NCI-H2081 treated with DMSO at 0.1 percent for 48 hours (cell line): Measurements from ENCODE around the gene MTHFSD.

Source experiments
- DNase-seq: peaks from one replicate; lab custom pipeline; 2025; lab: John Stamatoyannopoulos, UW

MTHFSD gene

DNA sequence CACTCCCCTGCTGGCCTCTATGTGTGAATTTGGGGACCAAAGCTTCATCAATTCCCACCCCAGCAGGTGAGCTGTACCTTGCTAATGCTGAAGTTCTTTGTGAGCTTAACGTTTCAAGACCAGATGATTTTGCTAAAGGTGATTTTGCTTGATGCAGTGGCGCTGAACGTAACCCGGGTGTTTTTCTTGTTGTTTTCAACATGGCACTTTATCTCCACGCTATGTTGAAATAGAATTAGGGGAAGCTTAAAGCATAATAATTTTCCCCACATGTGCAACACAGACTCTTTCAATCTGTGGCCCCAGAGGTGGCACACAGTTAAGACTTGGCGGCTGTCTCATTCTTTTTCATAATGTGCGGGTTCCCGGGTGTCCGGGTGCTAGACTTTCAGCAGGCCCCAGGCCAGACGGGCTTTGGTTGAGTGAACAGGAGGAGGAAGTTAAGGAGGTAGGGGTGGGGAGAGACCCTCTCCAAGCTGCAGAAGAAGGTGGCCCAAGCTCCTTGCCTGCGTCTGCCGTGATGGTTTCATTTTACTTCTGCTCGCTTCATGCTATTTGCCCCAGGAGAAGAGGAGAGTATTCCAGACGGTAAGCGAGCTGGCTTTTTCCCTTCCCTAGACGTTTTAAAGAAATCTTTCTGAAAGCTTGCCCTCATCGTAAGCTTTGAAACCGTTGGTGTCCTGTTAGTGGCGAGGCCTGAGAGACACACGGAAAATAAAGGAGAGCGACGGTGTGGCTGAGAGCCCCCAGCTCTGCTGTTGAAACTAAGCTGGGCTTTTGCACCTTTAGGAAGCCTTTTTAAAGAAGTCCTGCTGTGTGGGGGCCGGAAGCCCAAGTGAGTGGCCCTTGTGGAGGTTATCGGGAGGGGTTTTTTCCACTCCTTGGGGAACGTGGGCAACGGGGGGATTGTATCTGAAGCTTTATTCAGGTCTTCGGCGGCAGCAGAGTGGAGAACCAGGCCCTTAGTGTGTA is 15.8 kb upstream of the MTHFSD start:
- no peak for DNase-seq

DNA sequence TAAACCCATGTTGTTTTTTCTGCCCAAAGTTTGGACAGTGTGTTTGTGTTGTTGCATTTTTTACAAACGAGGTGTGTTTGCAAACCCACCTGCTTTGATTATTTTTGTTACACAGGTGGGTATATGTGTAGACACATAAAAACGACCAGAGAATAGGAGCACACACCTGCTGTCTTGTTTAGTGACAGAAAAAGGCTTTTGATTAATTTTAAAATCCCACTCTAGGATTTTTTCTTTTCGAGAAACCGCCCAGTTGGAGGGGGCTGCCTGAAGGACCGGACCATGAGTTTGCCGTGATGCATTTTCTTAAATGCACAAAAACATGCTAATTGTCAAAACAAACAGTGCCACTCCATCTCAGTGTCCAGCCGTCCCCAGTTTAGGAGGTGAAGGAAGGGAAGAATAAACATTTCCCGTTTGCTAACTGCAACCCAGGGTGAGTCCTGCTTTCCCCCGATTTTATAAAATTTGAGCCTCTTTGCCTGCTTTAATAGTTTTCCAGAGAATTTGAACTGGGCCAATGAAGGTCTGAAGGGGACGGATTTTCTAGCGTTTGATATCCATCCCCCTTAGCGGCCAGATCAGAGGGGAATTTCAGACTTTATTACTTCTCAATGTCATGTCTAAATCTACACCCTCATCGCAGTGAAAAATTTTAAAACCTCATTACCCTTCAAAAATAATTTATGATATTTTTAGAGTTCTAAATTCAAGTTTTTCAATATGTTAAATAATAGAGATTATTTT is 14.8 kb upstream of the MTHFSD start:
- DNase-seq, result no peak

DNA sequence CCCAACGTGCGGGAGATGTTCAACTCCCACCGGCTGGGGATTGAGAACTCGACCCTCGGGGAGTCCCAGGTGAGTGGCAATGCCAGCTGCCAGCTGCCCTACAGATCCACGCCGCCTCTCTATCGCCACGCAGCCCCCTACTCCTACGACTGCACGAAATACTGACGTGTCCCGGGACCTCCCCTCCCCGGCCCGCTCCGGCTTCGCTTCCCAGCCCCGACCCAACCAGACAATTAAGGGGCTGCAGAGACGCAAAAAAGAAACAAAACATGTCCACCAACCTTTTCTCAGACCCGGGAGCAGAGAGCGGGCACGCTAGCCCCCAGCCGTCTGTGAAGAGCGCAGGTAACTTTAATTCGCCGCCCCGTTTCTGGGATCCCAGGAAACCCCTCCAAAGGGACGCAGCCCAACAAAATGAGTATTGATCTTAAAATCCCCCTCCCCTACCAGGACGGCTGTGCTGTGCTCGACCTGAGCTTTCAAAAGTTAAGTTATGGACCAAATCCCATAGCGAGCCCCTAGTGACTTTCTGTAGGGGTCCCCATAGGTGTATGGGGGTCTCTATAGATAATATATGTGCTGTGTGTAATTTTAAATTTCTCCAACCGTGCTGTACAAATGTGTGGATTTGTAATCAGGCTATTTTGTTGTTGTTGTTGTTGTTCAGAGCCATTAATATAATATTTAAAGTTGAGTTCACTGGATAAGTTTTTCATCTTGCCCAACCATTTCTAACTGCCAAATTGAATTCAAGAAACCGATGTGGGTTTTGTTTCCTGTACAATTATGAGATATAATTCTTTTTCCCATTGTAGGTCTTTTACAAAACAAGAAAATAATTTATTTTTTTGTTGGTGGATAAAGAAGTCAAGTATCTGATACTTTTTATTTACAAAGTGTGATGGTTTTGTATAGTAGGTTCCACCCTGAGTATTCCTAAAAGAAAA is 13.9 kb upstream of the MTHFSD start:
- DNase-seq, result no peak

DNA sequence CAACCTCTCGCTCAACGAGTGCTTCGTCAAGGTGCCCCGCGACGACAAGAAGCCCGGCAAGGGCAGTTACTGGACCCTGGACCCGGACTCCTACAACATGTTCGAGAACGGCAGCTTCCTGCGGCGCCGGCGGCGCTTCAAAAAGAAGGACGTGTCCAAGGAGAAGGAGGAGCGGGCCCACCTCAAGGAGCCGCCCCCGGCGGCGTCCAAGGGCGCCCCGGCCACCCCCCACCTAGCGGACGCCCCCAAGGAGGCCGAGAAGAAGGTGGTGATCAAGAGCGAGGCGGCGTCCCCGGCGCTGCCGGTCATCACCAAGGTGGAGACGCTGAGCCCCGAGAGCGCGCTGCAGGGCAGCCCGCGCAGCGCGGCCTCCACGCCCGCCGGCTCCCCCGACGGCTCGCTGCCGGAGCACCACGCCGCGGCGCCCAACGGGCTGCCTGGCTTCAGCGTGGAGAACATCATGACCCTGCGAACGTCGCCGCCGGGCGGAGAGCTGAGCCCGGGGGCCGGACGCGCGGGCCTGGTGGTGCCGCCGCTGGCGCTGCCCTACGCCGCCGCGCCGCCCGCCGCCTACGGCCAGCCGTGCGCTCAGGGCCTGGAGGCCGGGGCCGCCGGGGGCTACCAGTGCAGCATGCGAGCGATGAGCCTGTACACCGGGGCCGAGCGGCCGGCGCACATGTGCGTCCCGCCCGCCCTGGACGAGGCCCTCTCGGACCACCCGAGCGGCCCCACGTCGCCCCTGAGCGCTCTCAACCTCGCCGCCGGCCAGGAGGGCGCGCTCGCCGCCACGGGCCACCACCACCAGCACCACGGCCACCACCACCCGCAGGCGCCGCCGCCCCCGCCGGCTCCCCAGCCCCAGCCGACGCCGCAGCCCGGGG is 12.9 kb upstream of the MTHFSD start:
- no peak for DNase-seq

DNA sequence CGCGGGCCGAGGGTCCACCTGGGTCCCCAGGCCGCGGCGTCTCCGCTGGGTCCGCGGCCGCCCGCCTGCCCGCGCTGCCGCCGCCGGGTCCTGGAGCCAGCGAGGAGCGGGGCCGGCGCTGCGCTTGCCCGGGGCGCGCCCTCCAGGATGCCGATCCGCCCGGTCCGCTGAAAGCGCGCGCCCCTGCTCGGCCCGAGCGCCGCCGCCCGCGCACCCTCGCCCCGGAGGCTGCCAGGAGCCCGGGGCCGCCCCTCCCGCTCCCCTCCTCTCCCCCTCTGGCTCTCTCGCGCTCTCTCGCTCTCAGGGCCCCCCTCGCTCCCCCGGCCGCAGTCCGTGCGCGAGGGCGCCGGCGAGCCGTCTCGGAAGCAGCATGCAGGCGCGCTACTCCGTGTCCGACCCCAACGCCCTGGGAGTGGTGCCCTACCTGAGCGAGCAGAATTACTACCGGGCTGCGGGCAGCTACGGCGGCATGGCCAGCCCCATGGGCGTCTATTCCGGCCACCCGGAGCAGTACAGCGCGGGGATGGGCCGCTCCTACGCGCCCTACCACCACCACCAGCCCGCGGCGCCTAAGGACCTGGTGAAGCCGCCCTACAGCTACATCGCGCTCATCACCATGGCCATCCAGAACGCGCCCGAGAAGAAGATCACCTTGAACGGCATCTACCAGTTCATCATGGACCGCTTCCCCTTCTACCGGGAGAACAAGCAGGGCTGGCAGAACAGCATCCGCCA is 12.1 kb upstream of the MTHFSD start:
- DNase-seq, result no peak

DNA sequence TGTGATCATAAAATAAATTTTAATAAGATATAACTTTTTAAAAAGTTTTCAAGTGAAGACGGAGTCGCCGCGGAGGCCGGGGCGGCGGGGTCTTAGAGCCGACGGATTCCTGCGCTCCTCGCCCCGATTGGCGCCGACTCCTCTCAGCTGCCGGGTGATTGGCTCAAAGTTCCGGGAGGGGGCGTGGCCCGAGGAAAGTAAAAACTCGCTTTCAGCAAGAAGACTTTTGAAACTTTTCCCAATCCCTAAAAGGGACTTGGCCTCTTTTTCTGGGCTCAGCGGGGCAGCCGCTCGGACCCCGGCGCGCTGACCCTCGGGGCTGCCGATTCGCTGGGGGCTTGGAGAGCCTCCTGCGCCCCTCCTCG is 11.5 kb upstream of the MTHFSD start, which contains the start of gene FOXC2:
FOXC2 (plus strand) TSS at position 229 of the 365 bp plus-strand sequence. CDS start 507 bp downstream, outside the sequence.
- DNase-seq, result no peak

DNA sequence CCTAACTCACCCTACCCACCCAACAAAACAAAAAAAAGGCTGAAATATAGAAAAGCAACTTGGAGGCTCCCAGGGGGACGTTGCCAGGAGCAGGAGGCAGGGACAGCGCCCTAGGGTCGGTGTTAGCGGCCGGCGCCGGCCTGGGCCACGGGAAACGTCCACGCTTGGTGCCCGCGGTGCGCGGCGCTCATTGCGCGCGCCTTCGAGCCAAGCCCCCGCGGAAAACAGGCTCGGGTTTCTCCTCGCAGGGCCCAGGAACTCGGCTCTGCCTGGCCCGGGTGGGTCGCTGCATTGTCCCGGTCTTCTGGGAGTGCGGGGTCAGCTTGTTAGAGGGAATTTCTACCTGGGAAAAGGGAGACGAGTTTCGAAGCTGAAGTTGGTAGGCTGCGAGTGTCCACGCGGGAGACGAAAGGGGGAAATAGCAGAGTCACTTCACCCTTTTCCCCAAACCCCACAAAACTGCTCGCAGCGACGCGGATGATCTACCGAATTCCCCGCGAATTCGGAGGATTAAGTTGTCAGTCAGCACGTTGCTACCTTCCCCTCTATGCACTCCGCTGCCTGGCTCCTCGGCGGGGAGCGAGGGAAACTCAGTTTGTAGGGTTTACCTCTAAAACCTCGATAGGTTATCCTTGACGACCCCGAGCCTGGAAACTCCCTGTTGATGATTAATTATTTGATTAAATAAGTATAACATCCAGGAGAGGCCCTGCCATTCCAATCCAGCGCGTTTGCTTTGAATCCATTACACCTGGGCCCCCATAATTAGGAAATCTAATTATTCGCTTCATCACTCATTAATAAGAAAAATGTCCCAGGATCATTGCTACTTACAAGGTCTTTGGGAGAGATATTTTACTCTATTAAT is 10.8 kb upstream of the MTHFSD start:
- DNase-seq, result no peak

DNA sequence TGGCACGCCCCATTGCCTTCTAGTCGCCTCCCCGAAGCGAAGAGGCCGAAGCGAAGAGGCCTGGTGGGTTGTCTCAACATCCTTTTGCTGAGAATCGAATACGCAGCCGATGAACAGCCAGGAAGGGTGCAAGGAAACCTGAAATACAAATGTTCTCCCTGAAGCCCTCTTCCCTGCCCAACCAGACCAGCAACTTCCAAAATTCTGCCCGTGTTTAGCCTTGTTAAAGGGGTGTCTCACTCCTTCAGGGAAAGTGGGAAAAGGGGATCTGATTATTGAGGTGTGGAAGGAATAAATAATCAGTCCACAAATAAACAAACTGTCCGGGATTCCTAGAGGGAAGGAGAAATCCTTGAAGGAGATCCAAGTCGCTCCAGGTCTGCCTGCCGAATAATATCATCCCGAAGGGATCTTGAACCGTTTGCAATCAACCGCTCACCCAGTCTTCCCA is 10.2 kb upstream of the MTHFSD start:
- DNase-seq, result no peak

DNA sequence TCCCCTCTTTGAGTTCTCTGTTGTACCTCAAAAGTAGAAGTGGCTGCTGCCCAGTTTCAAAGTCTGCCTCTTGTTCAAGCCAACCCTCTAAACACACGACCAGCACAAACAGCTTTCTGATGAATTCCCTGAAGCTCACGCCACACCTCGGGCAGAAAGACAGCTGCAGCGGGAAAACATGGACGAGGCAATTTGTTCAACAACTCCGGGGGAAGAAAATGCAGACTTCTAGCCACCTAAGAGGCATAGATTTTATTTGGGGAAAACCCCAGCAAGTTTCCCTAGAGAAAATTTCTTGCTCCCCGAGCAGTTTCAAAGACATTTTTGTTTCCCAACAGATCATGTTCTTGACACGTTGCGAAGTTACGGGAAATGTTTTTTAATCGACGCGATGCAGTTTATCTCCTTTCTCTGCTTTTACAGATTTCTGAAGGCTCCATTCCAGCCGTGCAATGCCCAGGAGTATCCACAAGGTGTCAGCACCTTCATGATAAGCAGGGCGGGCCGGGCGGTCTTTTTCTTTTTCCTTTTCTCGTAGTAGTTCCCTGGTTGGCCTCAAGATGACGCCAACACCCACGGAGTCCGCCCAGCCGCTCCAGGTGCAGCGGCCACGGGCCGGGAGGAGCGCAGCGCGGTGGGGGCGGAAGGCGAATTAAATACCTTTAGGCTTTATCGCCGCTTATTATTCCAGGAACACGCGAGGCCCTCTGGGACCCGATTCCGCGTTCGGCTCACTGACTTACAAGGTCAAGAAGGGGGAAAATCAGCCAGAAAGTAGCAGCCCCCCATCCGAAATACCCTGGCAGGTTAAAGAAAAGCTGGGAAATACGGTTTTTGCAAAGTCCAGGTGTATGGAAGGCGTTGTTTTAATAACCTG is 8.7 kb upstream of the MTHFSD start:
- DNase-seq, result no peak

DNA sequence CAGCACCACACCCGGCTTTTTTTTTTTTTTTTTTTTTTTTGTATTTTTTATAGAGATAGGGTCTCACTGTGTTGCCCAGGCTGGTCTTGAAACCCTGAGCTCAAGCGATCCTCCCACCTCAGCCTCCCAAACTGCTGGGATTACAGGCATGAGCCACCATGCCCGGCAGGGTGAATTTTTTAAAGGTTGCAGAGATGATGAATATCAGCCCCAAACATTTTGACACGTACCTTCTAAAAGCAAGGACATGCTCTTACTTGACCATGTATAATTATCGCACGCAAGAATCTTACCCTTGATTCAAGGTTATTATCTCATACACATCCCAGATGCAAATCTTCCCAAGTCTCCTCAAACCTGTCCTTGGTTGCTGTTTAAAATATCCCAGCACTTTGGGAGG is 7.3 kb upstream of the MTHFSD start:
- no peak for DNase-seq

DNA sequence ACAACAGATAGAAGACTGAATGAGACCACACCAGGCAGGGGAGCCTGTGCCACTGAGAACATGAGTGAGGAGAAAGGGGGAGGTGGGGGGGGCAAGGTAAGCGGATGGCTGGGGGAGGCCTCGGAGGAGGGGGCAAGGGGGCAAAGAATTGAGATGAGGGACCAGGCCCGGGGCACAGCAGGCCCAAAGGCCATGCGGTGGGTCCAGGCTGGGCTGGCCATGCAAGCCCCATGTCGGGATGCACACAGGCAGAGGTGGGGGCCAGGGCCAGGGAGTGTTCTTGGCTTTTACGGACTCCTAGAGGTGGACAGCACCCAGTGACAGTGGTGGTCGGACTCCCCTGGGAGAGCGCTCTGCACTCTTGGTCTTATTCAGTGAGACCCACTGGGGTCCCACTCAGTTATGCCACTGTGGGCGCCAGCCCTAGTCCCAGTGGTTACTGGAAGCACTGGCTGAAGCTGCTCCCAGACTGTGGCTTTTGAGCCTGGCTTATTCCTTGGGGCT is 4.8 kb upstream of the MTHFSD start:
- DNase-seq, result no peak

DNA sequence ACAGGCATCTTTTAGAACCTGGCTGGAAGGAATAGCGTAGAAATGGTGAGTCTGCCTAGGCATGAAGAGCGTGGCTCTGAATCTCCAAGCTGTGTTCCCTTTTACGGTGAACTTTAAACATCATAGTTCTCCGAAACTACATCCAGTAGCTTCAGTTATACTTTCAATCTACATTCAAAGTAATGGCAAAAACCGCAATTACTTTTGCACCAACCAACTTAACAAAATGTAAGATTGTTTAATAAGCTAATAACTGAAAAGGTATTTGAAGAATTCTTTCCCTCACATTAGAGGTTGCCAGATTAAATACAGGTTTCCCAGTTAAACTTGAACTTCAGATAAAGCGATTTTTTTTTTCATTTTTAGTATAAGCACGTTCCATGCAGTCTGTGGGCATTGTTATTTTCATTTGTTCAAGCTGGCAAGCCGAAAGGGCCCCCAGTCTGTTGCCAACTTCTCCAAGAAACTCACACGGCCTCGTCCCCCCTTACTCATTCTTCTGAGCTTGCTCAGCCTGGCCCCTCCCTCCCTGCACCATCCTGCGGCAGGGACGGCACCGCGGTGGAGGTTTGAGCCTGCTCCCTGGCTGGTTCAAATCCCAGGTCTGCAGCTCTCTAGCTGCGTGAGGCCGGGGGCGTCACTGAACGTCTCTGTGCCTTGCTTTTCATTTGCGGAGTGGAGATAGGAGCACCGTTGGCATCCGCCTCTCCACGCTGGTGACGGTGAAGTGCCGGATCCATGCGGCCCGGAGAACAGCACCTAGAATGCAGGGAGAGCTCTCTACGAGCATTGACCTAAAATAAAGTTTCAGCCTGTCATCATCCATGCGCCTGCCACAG is 3.5 kb upstream of the MTHFSD start:
- DNase-seq, result no peak

DNA sequence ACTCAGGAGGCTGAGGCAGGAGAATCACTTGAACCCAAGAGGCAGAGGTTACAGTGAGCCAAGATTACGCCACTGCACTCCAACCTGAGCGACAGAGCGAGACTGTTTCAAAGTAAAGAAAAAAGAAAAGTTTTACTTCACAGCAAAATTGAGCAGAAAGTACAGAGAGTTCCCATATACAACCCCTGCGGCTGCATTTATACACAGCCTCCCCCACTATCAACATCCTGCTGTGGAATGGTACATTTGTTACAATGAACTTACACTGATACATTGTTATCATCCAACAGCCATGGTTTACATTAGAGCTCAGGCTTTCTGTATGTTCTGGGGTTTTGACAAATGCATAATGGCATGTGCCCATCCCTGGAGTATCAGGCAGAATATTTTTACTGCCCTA is 2.6 kb upstream of the MTHFSD start:
- DNase-seq, result no peak

DNA sequence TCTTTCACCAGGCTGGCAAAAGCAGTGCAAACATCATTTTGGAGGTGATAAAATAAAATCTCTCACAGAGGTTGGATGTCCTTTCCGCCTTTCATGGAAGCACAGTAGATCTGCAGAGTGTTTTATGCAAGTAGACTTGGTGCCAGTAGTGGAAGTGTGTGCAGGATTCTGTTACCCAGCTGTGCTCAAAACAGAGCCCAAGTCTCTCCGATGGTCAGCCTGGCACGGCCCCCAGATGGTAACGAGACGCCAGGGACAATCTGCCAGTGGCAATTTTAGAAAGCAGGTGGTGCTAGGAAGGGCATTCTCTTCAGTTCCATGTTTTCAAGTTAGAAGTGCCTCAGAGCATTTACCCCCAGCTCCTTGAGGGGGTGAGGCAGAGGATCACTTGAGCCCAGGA is 1.5 kb upstream of the MTHFSD start:
- no peak for DNase-seq

DNA sequence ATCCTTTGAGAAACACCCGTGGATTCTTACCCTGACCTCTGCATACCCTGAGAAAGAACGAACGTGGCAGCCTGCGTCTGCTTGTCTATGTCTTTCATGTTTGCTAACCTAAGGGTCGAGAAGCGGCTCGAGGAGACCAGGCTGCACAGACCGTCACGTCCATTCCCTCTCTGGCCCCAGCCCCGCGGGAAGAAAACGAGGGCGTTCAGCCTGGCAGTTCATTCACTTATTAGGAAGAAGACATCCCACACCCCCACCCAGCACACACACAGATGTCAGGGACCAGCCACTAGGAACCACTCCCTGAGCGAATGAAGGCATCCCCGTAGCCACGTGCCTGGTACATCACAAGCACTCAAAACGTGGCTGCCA is 655 bp upstream of the MTHFSD start:
- no peak for DNase-seq

DNA sequence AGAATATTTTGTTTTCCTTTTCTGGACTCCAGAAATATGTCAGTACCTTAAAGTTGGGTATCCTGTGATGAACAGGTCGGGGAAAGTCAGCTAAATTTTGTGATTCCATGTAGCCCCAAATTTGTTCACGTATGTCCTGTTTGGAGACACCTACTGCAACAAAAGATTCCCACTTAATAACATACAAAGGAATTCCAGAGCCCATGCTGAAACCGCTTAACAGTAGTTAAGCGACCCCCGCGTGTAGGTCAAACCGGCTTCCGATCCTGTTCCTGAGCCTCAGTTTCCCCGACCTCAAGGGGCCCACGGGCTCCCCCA is 477 bp downstream of the MTHFSD start:
- no peak for DNase-seq

DNA sequence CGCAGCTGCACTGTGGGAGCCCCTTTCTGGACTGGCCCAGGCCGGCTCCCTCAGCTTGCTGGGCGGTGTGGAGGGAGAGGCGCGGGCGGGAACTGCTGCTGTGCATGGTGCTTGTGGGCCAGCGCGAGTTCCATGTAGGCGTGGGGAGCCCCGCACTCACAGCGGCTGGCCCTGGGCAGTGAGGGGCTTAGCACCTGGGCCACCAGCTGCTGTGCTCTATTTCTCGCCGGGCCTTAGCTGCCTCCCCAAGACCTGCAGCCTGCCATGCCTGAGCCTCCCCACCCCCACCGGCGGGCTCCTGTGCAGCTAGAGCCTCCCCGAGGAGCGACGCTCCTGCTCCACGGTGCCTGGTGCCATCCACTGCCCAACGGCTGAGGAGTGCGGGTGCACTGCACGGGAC is 1.7 kb downstream of the MTHFSD start:
- no peak for DNase-seq
